Type B pancreatic cell (in vitro differentiated cells): ENCODE measurements around the gene ACYP1. TPM values are rescaled to one million over a fixed set of nuclear protein-coding genes. Genes with fewer than 3 reads are reported as not detected.
A peak's percentile ranks its signal among the peaks of the same experiment; 100 is the strongest.

Experiments used
- DNase-seq: peaks from one replicate; pipeline ENCODE4 v3.0.0; 2021; ENCODE audit warnings: mixed read lengths; ENCODE audit not compliant: unreplicated experiment; ENCODE audit errors: extremely low spot score
- H3K27ac Mint-ChIP-seq: 2 replicates; pipeline ENCODE4 v1.8.0; 2021; ENCODE audit warnings: mild to moderate bottlenecking, mixed read lengths
- H3K27me3 Mint-ChIP-seq: 2 replicates; pipeline ENCODE4 v1.8.0; 2021; ENCODE audit warnings: mixed read lengths
- H3K36me3 Mint-ChIP-seq: 2 replicates; pipeline ENCODE4 v1.8.0; 2021; ENCODE audit warnings: mixed read lengths
- H3K4me1 Mint-ChIP-seq: one replicate; pipeline ENCODE4 v1.8.0; 2021; ENCODE audit warnings: mixed read lengths; ENCODE audit not compliant: unreplicated experiment
- H3K4me3 Mint-ChIP-seq: 2 replicates; pipeline ENCODE4 v1.8.0; 2021; ENCODE audit warnings: mild to moderate bottlenecking, mixed read lengths
- H3K9me3 Mint-ChIP-seq: 2 replicates; pipeline ENCODE4 v1.8.0; 2021; ENCODE audit warnings: mixed read lengths
- CTCF ChIP-seq: fragments of 200-600 bp; sonication (generic); conservative IDR thresholded peaks from 2 replicates; pipeline ENCODE4 v1.5.0; 2021; ENCODE audit warnings: antibody characterized with exemption, mild to moderate bottlenecking
- total RNA-seq: library from RNA; stranded (reverse); gene quantifications from 2 replicates; pipeline ENCODE4 v1.2.1, GENCODE V29; 2021; ENCODE audit warnings: low replicate concordance

ACYP1 gene
- total RNA-seq, 1 donor from 2014 or later, result 20.7 TPM

GRCh38 chr14:75003250-75004027 lies 60.4 kb downstream of the ACYP1 start:
- Mint-ChIP-seq H3K27ac (peak overlapping the region; percentile 82), H3K27me3 (no peaks in the 10 kb centered on the region), H3K9me3 (no peaks in the 10 kb centered on the region), H3K4me3 (peak overlapping the region; percentile 99), H3K36me3 (peaks cover 26% of the 10 kb centered on the region), H3K4me1 (peaks cover 15% of the 10 kb centered on the region)
- TF ChIP-seq CTCF, result no peak
- DNase-seq, result no peak

Other genes with a start within 250 kb of the ACYP1 start
- gene PROX2, start 187.9 kb downstream of the ACYP1 start, total RNA-seq, result not detected in 2 replicates
- 97.2 and 114 TPM in 2 replicates for gene DLST, start 182.1 kb downstream of the ACYP1 start, total RNA-seq
- 5.3 and 7.5 TPM in 2 replicates for gene RPS6KL1, start 140.8 kb downstream of the ACYP1 start, total RNA-seq
- 8.4 and 16.8 TPM in 2 replicates for gene PGF, start 108.4 kb downstream of the ACYP1 start, total RNA-seq
- gene EIF2B2, start 61.1 kb downstream of the ACYP1 start, total RNA-seq, result 36.5 and 45.0 TPM in 2 replicates
- 19.3 and 28.5 TPM in 2 replicates for gene MLH3, start 12.6 kb downstream of the ACYP1 start, total RNA-seq
- 3.7 and 4.7 TPM in 2 replicates for gene ZC2HC1C, start 5.6 kb upstream of the ACYP1 start, total RNA-seq
- 81.3 and 117 TPM in 2 replicates for gene NEK9, start 63.0 kb upstream of the ACYP1 start, total RNA-seq
- gene TMED10, start 112.6 kb upstream of the ACYP1 start, total RNA-seq, result 273 and 303 TPM in 2 replicates
- gene FOS, start 214.8 kb upstream of the ACYP1 start, total RNA-seq, result 214 and 974 TPM in 2 replicates